Activated T-helper 2 cell treated with anti-CD3 and anti-CD28 coated beads, Interferon-gamma antibody, Interleukin-2, Interleukin-4, amounts not matched to agents 10 μg/mL and 5 μg/mL and 100 μg/mL, durations not matched to agents 14 hours and 24 hours and 36 hours (primary cell): Measurements from ENCODE around the gene NHLRC3. TPM values are rescaled to one million over a fixed set of nuclear protein-coding genes. Genes with fewer than 3 reads are reported as not detected.
A peak's percentile ranks its signal among the peaks of the same experiment; 100 is the strongest.

Experiments
- DNase-seq: peaks from one replicate; pipeline ENCODE4 v3.0.0; 2021; ENCODE audit warnings: low spot score
- H3K27ac Mint-ChIP-seq: one replicate; pipeline ENCODE4 v1.8.0; 2021; ENCODE audit warnings: mixed read lengths
- H3K27me3 Mint-ChIP-seq: one replicate; pipeline ENCODE4 v1.8.0; 2021; ENCODE audit warnings: low read depth, mixed read lengths
- H3K36me3 Mint-ChIP-seq: one replicate; pipeline ENCODE4 v1.8.0; 2021; ENCODE audit warnings: low read depth, mixed read lengths
- H3K4me1 Mint-ChIP-seq: one replicate; pipeline ENCODE4 v1.8.0; 2021; ENCODE audit warnings: low read depth, mixed read lengths
- H3K4me3 Mint-ChIP-seq: one replicate; pipeline ENCODE4 v1.8.0; 2021; ENCODE audit warnings: low read depth, mild to moderate bottlenecking, moderate library complexity, mixed read lengths
- H3K9me3 Mint-ChIP-seq: one replicate; pipeline ENCODE4 v1.8.0; 2021; ENCODE audit warnings: mixed read lengths
- intact Hi-C: fragments of 100-400 bp; cut with micrococcal nuclease; formaldehyde crosslinking; loops from one replicate; pipeline ENCODE4 v1.15.1; 2023
- total RNA-seq: library from RNA; stranded (reverse); gene quantifications from 2 replicates; pipeline ENCODE4 v1.2.3, GENCODE V29; 2022

NHLRC3 gene
- total RNA-seq, 1 donor from 2014 or later: 21.6 TPM

DNA sequence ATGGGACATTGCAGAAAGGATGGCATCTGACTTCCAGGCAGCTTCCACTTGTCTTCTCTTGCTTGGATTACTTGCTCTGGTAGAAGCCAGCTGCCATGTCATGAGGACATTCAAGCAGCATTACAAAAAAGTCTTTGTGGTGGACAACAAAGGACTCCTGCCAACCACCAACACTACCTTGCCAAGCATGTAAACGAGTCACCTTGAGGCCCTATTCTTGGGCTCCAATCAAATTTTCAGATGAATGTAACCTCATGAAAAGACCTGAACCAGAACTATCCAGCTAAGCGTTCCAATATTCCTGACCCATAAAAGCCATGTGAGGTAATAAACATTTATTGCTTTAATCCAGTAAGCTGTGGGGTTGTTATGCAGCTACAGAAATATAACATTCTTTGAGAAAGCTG lies 12.8 kb upstream of the NHLRC3 start:
- intact Hi-C loops: no loop called here

DNA sequence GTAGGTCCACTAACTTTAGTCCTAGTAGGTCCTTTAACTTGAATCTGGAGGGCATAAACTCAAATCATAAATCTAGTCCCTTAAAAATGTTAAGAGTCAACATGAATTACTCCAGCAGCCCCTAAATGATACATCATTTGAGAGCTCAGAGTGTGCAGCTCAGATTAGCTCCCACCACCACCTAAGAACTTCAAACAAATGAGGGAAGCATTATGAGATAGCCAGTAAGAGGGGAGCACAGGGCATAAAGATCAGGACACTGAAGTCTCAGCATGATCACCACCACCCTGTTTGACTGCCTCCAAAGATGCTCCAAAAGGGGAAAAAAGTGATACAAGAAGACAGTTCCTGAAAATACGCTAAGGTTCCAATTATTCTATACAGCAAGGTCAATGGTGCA lies 6.1 kb upstream of the NHLRC3 start:
- Mint-ChIP-seq H3K36me3 (peaks cover 45% of the 10 kb centered on the region), H3K4me1 (peaks cover 29% of the 10 kb centered on the region), H3K4me3 (no peak overlapping the region), H3K9me3 (no peaks in the 10 kb centered on the region), H3K27ac (no peak overlapping the region), H3K27me3 (no peaks in the 10 kb centered on the region)
- DNase-seq: no peak
- intact Hi-C loops: loop anchor here (10.0 kb wide), 1 partner anchor 1743 kb away; the partner anchor contains the start of gene MRPS31

More for the DNA sequence above, 12.8 kb upstream of the NHLRC3 start:
- Mint-ChIP-seq H3K27ac (no peak overlapping the region), H3K36me3 (peaks cover 70% of the 10 kb centered on the region), H3K9me3 (no peaks in the 10 kb centered on the region), H3K4me3 (no peak overlapping the region), H3K27me3 (no peaks in the 10 kb centered on the region), H3K4me1 (no peaks in the 10 kb centered on the region)
- DNase-seq: no peak

DNA sequence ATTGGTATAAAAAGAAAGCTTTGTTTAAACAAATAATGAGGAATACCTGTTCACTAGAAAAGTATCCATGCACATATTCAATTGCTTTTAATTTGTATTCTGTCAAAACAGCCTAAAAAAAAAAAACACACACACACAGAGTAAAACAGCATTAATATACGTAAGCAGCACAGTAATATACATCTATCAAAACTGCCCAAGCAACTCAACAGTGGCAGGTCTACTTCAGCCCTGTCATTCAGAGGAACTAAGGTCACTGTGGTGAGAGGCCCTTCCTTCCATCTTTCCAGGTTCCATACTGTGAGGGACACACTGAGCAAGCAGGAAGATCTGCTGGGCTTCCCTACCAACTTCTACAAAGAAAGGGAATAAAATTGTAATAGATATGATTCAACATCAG lies 4.2 kb upstream of the NHLRC3 start:
- H3K27me3 Mint-ChIP-seq: no peaks in the 10 kb centered on the region
- intact Hi-C loops: loop anchor here (10.0 kb wide), 1 partner anchor 1741 kb away; the partner anchor contains the start of gene MRPS31
- no peak for DNase-seq
- H3K27ac Mint-ChIP-seq: no peak overlapping the region
- H3K4me1 Mint-ChIP-seq: peaks cover 31% of the 10 kb centered on the region
- peaks cover 32% of the 10 kb centered on the region for H3K36me3 Mint-ChIP-seq
- H3K9me3 Mint-ChIP-seq: no peaks in the 10 kb centered on the region
- peak overlapping the region; percentile 37 for H3K4me3 Mint-ChIP-seq

DNA sequence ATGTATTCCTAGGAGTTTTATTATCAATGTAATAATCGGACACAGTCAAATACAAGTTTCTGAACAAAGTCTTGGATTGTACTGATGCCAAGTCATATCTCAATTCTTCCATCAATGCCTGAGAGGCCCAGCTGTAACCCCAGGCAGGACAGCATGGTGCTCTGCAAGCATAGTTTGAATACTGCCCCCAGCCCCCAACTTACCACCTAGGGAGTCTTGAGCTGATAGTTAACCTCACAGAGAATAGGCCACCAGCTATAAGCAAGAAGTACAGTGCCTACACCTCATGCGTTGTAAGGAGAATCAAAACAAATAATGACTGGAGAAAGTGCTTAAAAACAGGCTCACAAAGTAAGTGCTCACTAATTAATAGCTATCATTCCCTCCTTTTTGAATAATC lies 3.1 kb upstream of the NHLRC3 start:
- H3K36me3 Mint-ChIP-seq: peaks cover 28% of the 10 kb centered on the region
- H3K27ac Mint-ChIP-seq: peak overlapping the region; percentile 55
- DNase-seq: no peak
- intact Hi-C loops: loop anchor here (5.0 to 10.0 kb wide), 7 partner anchors 112 to 1740 kb away; partner anchors contain the start of genes LHFPL6 and MRPS31
- H3K27me3 Mint-ChIP-seq: no peaks in the 10 kb centered on the region
- no peaks in the 10 kb centered on the region for H3K9me3 Mint-ChIP-seq
- peak overlapping the region; percentile 94 for H3K4me3 Mint-ChIP-seq
- H3K4me1 Mint-ChIP-seq: peaks cover 36% of the 10 kb centered on the region

DNA sequence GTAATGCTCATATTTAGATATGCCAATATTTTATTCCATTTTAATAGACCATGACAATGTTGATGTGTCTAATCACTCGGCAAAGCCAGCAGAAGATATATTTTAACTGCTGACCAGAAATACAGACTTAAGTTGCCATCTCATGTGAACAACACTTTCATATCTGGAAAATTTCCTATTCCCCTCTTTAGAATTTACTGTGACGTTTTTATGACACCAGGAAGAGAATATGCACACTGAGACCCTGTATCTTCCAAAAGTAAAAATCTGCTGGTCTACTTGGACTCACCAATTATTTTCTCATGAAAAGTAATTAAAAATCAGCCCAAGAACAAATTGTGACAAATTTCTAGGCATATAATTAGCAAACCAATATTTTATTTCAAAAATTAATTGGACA lies 2.5 kb upstream of the NHLRC3 start:
- DNase-seq: no peak
- Mint-ChIP-seq H3K27ac (peak overlapping the region; percentile 55), H3K4me3 (peak overlapping the region; percentile 94), H3K4me1 (peaks cover 42% of the 10 kb centered on the region), H3K9me3 (no peaks in the 10 kb centered on the region), H3K36me3 (peaks cover 34% of the 10 kb centered on the region), H3K27me3 (no peaks in the 10 kb centered on the region)
- intact Hi-C loops: loop anchor here (5.0 to 10.0 kb wide), 7 partner anchors 112 to 1739 kb away; partner anchors contain the start of genes LHFPL6 and MRPS31

DNA sequence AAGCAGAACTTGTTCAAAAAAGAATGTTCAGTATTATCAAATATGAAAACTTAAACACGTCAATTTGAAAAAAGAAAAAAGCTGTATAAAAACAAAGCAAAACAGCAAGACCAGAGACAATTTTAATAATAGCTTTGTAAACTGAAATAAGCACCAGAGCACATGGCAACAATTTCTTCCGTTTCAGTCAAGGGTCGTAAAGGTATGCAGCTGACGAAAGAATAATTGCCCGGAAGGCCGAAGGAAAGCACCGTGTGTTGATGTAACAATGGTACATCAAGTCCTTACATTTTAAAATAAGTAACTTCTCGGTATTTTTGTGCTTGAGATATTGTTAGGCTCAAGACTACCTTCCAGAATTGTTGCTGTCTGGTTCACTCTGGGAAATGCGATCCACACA lies 2.0 kb upstream of the NHLRC3 start:
- DNase-seq: no peak
- peak overlapping the region; percentile 86 for H3K27ac Mint-ChIP-seq
- H3K9me3 Mint-ChIP-seq: no peaks in the 10 kb centered on the region
- peaks cover 36% of the 10 kb centered on the region for H3K36me3 Mint-ChIP-seq
- intact Hi-C loops: loop anchor here (5.0 to 10.0 kb wide), 7 partner anchors 111 to 1739 kb away; partner anchors contain the start of genes LHFPL6 and MRPS31
- H3K27me3 Mint-ChIP-seq: no peaks in the 10 kb centered on the region
- peaks cover 43% of the 10 kb centered on the region for H3K4me1 Mint-ChIP-seq
- peak overlapping the region; percentile 94 for H3K4me3 Mint-ChIP-seq

DNA sequence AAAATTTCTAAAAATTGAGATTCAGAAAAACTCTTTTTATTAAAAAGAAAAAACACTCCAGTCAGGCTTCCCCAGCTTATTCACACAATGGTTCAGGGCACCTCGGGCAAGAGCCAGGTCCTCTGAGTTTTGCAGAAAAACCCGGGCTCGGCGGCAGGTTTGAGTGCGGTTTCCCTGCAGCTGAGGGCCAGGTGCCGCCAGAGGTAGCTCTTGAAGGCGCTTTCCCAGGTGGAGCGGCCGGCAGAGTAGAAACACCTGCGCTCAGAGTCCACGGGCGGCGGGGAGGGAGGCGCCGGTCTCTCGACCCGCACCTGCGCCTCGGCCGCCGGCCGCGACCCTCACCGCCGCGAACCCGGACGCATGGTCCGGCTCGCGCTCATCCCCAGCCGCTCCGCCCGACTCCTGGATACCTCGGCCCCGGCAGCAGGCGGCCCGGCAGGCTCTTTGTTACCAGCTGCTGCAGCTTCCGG lies 811 bp upstream of the NHLRC3 start:
- no peak for DNase-seq
- Mint-ChIP-seq H3K9me3 (no peaks in the 10 kb centered on the region), H3K27me3 (no peaks in the 10 kb centered on the region), H3K27ac (peak overlapping the region; percentile 94), H3K36me3 (peaks cover 30% of the 10 kb centered on the region), H3K4me3 (peak overlapping the region; percentile 94), H3K4me1 (peaks cover 39% of the 10 kb centered on the region)
- intact Hi-C loops: loop anchor here (5.0 to 10.0 kb wide), 7 partner anchors 110 to 1737 kb away; partner anchors contain the start of genes LHFPL6 and MRPS31

DNA sequence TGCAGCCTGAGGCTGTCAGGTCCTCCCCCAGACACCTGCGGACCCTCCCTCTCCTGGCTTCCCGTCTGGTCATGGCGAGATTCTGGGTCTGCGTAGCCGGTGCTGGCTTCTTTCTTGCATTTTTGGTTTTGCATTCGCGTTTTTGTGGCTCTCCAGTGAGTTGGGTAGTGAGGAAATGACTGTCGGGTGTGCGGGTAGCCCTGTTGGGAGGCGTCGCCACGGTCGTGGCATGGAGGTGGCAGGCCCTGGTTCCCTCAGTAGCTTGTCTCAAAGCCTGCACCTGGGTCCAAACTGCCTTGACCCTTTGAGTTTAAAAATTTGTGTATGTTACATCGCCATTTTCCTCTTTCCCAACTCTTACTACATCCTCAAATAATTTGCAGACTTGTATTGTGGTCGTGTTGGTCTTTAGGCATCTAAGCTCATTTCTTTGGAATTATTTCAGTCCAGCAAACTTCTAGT lies 344 bp downstream of the NHLRC3 start:
- peak; percentile 62 for DNase-seq
- no peaks in the 10 kb centered on the region for H3K27me3 Mint-ChIP-seq
- no peaks in the 10 kb centered on the region for H3K9me3 Mint-ChIP-seq
- peak overlapping the region; percentile 94 for H3K4me3 Mint-ChIP-seq
- intact Hi-C loops: loop anchor here (1.0 to 10.0 kb wide), 8 partner anchors 57 to 1736 kb away; partner anchors contain the start of genes LHFPL6 and MRPS31
- peaks cover 34% of the 10 kb centered on the region for H3K36me3 Mint-ChIP-seq
- peak overlapping the region; percentile 94 for H3K27ac Mint-ChIP-seq
- H3K4me1 Mint-ChIP-seq: peaks cover 37% of the 10 kb centered on the region

DNA sequence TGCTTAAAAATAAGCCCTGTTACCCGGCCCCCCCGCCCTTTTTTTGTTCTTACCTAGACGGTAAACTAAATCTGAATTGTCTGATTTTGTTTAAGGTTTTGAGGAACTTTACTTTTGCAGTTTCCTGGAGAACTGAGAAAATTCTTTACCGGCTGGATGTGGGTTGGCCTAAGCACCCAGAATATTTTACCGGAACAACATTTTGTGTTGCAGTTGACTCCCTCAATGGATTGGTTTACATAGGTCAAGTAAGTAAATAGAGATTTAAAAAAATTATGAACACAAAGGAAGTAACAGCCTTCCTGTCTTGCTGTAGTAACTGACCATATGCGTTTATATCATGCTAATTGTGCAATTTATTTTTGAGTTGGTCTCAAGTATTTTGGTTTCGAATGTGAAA lies 785 bp downstream of the NHLRC3 start:
- DNase-seq: no peak
- Mint-ChIP-seq H3K4me1 (peaks cover 34% of the 10 kb centered on the region), H3K9me3 (no peaks in the 10 kb centered on the region), H3K36me3 (peaks cover 34% of the 10 kb centered on the region), H3K27ac (peak overlapping the region; percentile 94), H3K27me3 (no peaks in the 10 kb centered on the region), H3K4me3 (peak overlapping the region; percentile 94)
- intact Hi-C loops: loop anchor here (5.0 to 10.0 kb wide), 7 partner anchors 108 to 1736 kb away; partner anchors contain the start of genes LHFPL6 and MRPS31

DNA sequence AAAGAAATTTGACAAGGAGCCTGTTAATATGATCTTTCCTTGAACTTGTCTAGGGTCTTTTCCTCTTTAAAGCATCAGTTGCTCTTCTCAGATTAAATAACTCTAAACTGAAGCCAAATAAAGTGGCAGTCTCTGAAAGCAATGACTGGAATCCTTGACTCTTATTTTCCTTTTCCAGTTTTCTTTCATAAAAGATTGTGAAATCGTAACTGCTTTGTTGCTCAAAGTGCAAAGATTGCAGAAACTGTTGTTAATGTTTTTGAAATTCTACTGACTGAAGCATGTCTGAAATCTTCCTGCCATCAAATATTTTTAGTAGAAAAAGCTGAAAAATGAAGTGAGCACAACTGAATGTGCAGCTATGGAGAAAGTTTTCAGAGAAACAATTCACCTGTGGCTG lies 1.9 kb downstream of the NHLRC3 start:
- Mint-ChIP-seq H3K4me3 (peak overlapping the region; percentile 61), H3K4me1 (peaks cover 24% of the 10 kb centered on the region), H3K27me3 (no peaks in the 10 kb centered on the region), H3K9me3 (no peaks in the 10 kb centered on the region), H3K36me3 (peaks cover 42% of the 10 kb centered on the region), H3K27ac (peak overlapping the region; percentile 51)
- DNase-seq: no peak
- intact Hi-C loops: no loop called here

DNA sequence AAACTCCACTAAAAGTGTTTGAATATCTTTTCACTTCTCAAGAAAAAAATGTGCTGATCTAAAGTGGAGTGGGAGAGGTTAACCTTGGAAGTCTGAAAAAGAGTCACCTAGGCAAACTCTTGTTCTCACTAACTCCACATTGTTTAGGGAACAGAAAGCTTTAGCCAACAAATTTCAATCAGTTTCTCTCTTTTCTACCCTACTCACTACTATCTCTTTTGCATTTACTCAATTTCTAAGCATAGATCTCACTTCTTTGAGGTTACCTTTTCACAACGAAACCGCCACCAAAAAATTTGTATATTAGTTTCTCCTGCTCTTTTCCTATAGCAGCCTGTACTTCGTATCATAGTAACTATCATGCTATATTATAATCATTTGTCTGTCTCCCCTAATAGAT lies 6.3 kb downstream of the NHLRC3 start:
- intact Hi-C loops: no loop called here
- no peak for DNase-seq
- H3K36me3 Mint-ChIP-seq: peaks cover 52% of the 10 kb centered on the region
- H3K9me3 Mint-ChIP-seq: no peaks in the 10 kb centered on the region
- H3K4me3 Mint-ChIP-seq: no peak overlapping the region
- H3K27ac Mint-ChIP-seq: no peak overlapping the region
- peaks cover 9% of the 10 kb centered on the region for H3K4me1 Mint-ChIP-seq
- H3K27me3 Mint-ChIP-seq: no peaks in the 10 kb centered on the region

DNA sequence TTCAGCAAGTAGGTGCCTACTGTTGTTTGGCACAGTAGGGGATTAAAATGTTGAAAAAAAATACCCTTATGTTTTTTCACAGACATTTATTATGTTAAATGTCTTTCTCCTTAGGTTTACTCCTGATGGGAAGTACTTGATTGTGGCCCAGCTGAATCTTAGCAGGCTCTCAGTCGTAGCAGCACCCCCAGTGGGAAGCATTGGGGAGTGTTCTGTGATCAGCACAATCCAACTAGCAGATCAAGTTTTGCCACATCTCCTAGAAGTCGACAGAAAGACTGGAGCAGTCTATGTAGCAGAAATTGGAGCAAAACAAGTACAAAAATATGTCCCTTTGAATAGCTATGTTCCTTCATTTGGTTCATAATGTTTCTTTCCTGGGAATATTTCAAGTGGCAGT lies 9.3 kb downstream of the NHLRC3 start:
- intact Hi-C loops: no loop called here
- DNase-seq: no peak
- Mint-ChIP-seq H3K27me3 (no peaks in the 10 kb centered on the region), H3K4me1 (no peaks in the 10 kb centered on the region), H3K27ac (no peak overlapping the region), H3K36me3 (peaks cover 43% of the 10 kb centered on the region), H3K4me3 (no peak overlapping the region), H3K9me3 (no peaks in the 10 kb centered on the region)

DNA sequence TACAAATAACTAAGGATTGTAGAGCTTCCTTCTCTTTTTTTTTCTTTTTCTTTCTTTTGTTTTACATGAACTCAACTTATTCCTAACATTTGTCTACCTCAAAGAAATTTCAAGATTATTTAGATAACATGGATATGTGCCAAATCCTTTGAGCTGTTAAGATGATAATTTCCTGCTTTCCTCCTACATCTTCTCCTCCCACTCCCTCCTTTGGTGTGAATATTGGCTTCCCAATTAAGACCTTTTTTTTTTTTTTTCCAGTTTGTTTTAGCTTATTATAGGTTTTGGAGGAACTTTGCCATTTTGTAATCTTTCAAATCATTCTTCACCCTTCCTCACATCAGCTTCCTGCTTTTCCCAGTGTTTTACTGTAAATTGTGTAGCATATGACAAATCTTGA lies 10.6 kb downstream of the NHLRC3 start:
- Mint-ChIP-seq H3K4me1 (no peaks in the 10 kb centered on the region), H3K4me3 (no peak overlapping the region), H3K36me3 (peaks cover 33% of the 10 kb centered on the region), H3K9me3 (no peaks in the 10 kb centered on the region), H3K27ac (no peak overlapping the region), H3K27me3 (no peaks in the 10 kb centered on the region)
- DNase-seq: no peak
- intact Hi-C loops: no loop called here
